Measurements from ENCODE around the gene RXYLT1. TPM values are rescaled to one million over a fixed set of nuclear protein-coding genes. Genes with fewer than 3 reads are reported as not detected.

The RXYLT1 gene
- total and polyA plus RNA-seq, 2 donors, result 15.7 TPM

DNA sequence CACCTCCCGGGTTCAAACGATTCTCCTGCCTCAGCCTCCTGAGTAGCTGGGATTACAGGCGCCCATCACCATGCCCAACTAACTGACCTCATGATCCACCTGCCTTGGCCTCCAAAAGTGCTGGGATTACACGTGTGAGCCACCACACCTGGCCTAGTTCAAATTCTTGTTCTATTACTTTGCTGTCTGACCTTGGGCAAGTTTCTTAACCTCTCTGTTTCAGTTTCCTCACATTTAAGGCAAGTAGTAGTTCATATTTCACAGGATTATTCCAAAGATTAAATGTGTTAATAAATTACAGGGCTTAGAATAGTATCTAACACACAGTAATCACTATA, 10.9 kb downstream of the RXYLT1 start:
- Histone ChIP-seq H3K36me3 (ENCODE audit: control insufficient read depth in 2 of 2, insufficient read depth in 2 of 2, low read length in 1 of 2) (peaks cover 4 to 19% of the 10 kb centered on the region in 2 donors), H3K4me1 (ENCODE audit: control insufficient read depth in 2 of 2, insufficient read depth in 2 of 2, low read length in 2 of 2) (no peaks in the 10 kb centered on the region), H3K9me3 (ENCODE audit: control insufficient read depth in 2 of 2, insufficient read depth in 1 of 2, low read length in 1 of 2) (no peaks in the 10 kb centered on the region), H3K27ac (ENCODE audit: low read depth in 1 of 2, low read length in 1 of 2) (no peak overlapping the region), H3K4me3 (ENCODE audit: low read length in 2 of 2) (no peak overlapping the region), H3K27me3 (ENCODE audit: control insufficient read depth in 2 of 2, insufficient read depth in 1 of 2, low read length in 1 of 2) (no peaks in the 10 kb centered on the region)
- DNase-seq (ENCODE audit: low read depth in 6 of 9, low spot score in 9 of 9), result no peak
- WGBS, result 97% methylated on average over 4 of the region's 4 CpGs

DNA sequence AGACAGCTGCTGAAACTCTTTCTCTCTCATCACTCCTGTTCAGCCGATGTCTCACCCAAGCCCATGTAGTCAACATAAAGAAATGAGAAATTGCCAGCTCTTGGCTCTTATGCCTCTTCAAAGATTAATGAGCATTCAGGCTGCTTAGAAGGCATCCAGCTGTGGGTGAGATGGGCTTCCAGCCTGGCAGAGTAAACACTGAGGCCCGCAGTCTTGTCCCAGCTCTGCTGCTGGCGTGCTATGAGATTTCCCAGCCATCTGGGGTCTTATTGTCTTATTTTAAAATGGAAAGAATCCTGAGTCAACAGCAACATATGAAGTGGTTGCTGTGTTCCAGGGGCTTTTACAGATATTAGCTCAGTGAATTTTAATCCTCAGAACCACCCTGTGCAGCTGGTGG, 12.6 kb downstream of the RXYLT1 start:
- 95% methylated on average over 3 of the region's 3 CpGs for WGBS
- peaks cover 4 to 11% of the 10 kb centered on the region in 2 donors for H3K36me3 ChIP-seq (ENCODE audit: control insufficient read depth in 2 of 2, insufficient read depth in 2 of 2, low read length in 1 of 2)
- no peaks in the 10 kb centered on the region for H3K9me3 ChIP-seq (ENCODE audit: control insufficient read depth in 2 of 2, insufficient read depth in 1 of 2, low read length in 1 of 2)
- DNase-seq (ENCODE audit: low read depth in 6 of 9, low spot score in 9 of 9), result no peak
- H3K27ac ChIP-seq (ENCODE audit: low read depth in 1 of 2, low read length in 1 of 2), result no peak overlapping the region
- H3K4me1 ChIP-seq (ENCODE audit: control insufficient read depth in 2 of 2, insufficient read depth in 2 of 2, low read length in 2 of 2), result no peaks in the 10 kb centered on the region
- no peak overlapping the region for H3K4me3 ChIP-seq (ENCODE audit: low read length in 2 of 2)
- no peaks in the 10 kb centered on the region for H3K27me3 ChIP-seq (ENCODE audit: control insufficient read depth in 2 of 2, insufficient read depth in 1 of 2, low read length in 1 of 2)

DNA sequence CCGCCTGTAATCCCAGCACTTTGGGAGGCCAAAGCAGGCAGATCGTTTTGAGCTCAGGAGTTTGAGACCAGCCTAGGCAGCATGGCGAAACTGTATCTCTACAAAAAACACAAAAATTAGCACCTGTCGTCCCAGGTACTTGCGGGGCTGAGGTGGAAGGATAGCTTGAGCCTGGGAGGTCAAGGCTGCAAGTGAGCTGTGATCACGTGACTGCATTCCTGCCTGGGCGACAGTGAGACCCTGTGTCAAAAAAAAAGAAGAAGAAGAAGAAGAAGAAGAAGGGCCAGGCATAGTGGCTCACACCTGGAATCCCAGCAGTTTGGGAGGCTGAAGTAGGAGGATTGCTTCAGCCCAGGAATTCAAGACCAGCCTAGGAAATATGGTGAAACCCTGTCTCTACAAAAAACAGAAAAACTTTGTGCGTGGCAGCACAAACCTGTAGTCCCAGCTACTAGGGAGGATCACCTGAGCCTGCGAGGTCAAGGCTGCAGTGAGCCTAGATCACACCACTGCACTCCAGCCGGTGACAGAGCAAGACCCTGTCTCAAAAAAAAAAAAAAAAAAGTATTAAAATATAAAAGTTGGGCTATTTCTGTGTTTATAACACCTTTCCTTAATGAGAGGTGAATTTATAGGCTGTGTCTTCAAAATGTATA, 15.5 kb downstream of the RXYLT1 start:
- H3K27me3 ChIP-seq (ENCODE audit: control insufficient read depth in 2 of 2, insufficient read depth in 1 of 2, low read length in 1 of 2), result no peaks in the 10 kb centered on the region
- no peak overlapping the region for H3K4me3 ChIP-seq (ENCODE audit: low read length in 2 of 2)
- H3K36me3 ChIP-seq (ENCODE audit: control insufficient read depth in 2 of 2, insufficient read depth in 2 of 2, low read length in 1 of 2), result peaks cover 4 to 8% of the 10 kb centered on the region in 2 donors
- no peak for DNase-seq (ENCODE audit: low read depth in 6 of 9, low spot score in 9 of 9)
- no peaks in the 10 kb centered on the region for H3K9me3 ChIP-seq (ENCODE audit: control insufficient read depth in 2 of 2, insufficient read depth in 1 of 2, low read length in 1 of 2)
- WGBS, result 97% methylated on average over 10 of the region's 10 CpGs
- no peak overlapping the region for H3K27ac ChIP-seq (ENCODE audit: low read depth in 1 of 2, low read length in 1 of 2)
- H3K4me1 ChIP-seq (ENCODE audit: control insufficient read depth in 2 of 2, insufficient read depth in 2 of 2, low read length in 2 of 2), result no peaks in the 10 kb centered on the region

DNA sequence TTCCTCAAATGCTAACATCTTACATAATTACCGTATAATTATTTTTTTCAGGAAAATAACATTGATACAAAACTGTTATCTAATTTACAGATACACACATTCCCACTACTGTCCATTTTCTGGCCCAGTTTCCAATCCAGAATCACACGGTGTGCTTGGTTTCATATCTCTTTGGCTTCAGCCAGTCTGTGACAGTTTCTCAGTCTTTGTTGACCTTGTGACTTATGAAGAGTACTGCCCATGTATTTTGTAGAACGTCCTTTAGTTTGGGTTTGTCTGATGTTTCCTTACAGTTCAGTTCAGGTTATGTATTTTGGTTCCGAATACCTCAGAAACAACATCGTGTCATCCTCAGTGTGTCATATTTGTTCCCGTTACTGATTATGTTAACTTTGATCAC, 16.2 kb downstream of the RXYLT1 start:
- no peaks in the 10 kb centered on the region for H3K4me1 ChIP-seq (ENCODE audit: control insufficient read depth in 2 of 2, insufficient read depth in 2 of 2, low read length in 2 of 2)
- no peaks in the 10 kb centered on the region for H3K9me3 ChIP-seq (ENCODE audit: control insufficient read depth in 2 of 2, insufficient read depth in 1 of 2, low read length in 1 of 2)
- no peak overlapping the region for H3K4me3 ChIP-seq (ENCODE audit: low read length in 2 of 2)
- WGBS, result 97% methylated on average over 6 of the region's 6 CpGs
- no peak for DNase-seq (ENCODE audit: low read depth in 6 of 9, low spot score in 9 of 9)
- no peak overlapping the region for H3K27ac ChIP-seq (ENCODE audit: low read depth in 1 of 2, low read length in 1 of 2)
- no peaks in the 10 kb centered on the region for H3K27me3 ChIP-seq (ENCODE audit: control insufficient read depth in 2 of 2, insufficient read depth in 1 of 2, low read length in 1 of 2)
- peaks cover 4 to 8% of the 10 kb centered on the region in 2 donors for H3K36me3 ChIP-seq (ENCODE audit: control insufficient read depth in 2 of 2, insufficient read depth in 2 of 2, low read length in 1 of 2)

DNA sequence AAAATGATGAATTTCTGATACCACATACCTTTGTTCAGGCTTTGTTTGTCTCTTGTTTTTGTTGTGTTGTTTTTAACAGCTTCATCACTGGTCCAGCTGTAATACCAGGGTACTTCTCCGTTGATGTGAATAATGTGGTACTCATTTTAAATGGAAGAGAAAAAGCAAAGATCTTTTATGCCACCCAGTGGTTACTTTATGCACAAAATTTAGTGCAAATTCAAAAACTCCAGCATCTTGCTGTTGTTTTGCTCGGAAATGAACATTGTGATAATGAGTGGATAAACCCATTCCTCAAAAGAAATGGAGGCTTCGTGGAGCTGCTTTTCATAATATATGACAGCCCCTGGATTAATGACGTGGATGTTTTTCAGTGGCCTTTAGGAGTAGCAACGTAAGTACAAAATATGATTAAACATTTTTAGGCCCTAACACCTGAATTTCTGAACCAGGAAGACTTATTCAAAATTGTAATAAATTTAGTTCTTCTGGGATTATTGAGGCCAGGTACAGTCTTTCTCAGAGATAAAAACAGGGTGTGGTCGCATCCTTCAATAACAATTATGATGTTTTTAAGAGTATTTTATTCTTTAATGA, 22.4 kb downstream of the RXYLT1 start:
- Histone ChIP-seq H3K4me1 (ENCODE audit: control insufficient read depth in 2 of 2, insufficient read depth in 2 of 2, low read length in 2 of 2) (no peaks in the 10 kb centered on the region), H3K27ac (ENCODE audit: low read depth in 1 of 2, low read length in 1 of 2) (no peak overlapping the region), H3K4me3 (ENCODE audit: low read length in 2 of 2) (no peak overlapping the region), H3K27me3 (ENCODE audit: control insufficient read depth in 2 of 2, insufficient read depth in 1 of 2, low read length in 1 of 2) (no peaks in the 10 kb centered on the region), H3K9me3 (ENCODE audit: control insufficient read depth in 2 of 2, insufficient read depth in 1 of 2, low read length in 1 of 2) (no peaks in the 10 kb centered on the region), H3K36me3 (ENCODE audit: control insufficient read depth in 2 of 2, insufficient read depth in 2 of 2, low read length in 1 of 2) (peaks cover 4 to 5% of the 10 kb centered on the region in 2 donors)
- WGBS, result 80% methylated on average over 6 of the region's 6 CpGs
- DNase-seq (ENCODE audit: low read depth in 6 of 9, low spot score in 9 of 9), result peak in 3 of 9 donors; percentile 5 to 51 (median 25)

DNA sequence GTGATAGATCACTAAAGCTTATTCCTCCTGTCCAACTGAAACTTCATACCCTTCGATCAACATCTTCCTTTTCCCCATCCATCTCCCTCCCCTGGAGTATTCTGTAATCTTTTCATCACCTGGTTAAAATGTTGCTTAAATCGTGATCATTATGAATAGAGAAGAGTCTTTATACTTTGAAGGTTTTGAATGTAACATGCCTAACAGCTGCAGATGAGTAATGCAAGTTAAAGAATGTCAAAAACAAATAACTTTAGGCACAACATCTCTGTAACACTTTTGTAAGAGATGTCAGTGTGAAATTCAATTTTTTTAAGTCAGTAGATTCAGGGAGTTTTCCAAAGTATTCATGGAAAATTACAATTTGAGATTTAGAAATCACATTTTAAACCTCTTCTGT, 25.0 kb downstream of the RXYLT1 start:
- no peak for DNase-seq (ENCODE audit: low read depth in 6 of 9, low spot score in 9 of 9)
- no peaks in the 10 kb centered on the region for H3K4me1 ChIP-seq (ENCODE audit: control insufficient read depth in 2 of 2, insufficient read depth in 2 of 2, low read length in 2 of 2)
- H3K27ac ChIP-seq (ENCODE audit: low read depth in 1 of 2, low read length in 1 of 2), result no peak overlapping the region
- no peak overlapping the region for H3K4me3 ChIP-seq (ENCODE audit: low read length in 2 of 2)
- H3K27me3 ChIP-seq (ENCODE audit: control insufficient read depth in 2 of 2, insufficient read depth in 1 of 2, low read length in 1 of 2), result no peaks in the 10 kb centered on the region
- H3K36me3 ChIP-seq (ENCODE audit: control insufficient read depth in 2 of 2, insufficient read depth in 2 of 2, low read length in 1 of 2), result peaks cover 4 to 8% of the 10 kb centered on the region in 2 donors
- no peaks in the 10 kb centered on the region for H3K9me3 ChIP-seq (ENCODE audit: control insufficient read depth in 2 of 2, insufficient read depth in 1 of 2, low read length in 1 of 2)
- WGBS, result 96% methylated on average over 2 of the region's 2 CpGs

DNA sequence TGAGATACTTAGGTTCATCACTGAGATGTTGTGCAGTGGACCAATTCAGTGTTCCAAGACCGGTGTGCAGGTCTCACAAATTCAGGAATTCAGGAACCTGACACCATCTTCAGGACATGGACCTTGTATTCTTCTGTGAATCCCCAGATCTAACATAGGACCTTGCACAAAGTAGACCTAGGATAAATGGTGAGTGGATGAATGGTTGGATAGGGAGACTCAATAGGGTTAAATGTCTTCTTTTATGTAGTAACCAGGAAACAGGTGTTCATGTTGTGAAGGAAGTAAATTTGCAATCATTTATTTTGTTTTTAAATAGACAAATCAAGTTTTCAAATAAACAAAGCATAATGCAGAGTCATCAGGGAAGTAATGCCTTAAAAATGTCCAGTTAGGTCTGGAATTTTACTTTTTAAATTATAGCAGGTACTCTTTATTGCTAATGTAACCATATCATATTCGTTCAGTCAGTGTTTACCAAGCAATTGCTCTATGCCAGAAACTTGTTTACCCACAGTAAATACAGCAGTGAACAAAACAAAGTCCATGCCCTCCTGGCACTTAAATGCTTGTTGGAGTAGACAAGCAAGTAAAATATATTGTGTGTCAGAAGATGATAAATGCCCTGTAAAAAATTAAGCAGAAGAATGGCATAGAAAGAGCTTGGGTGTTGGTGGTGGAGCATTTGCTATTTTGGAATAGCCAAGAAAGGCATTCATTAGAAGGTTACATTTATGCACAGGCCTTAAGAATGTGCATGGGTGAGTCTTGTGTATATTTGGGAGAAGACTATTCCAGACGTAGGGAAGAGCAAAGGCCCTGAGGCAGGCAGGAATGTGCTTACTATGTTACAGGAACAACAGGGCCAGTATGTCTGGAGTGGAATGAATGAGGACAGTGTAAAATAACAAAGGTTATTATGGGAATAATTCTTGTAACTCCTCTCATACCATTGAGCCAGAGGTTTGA, 26.3 kb downstream of the RXYLT1 start:
- no peak for DNase-seq (ENCODE audit: low read depth in 6 of 9, low spot score in 9 of 9)
- H3K4me3 ChIP-seq (ENCODE audit: low read length in 2 of 2), result no peak overlapping the region
- no peak overlapping the region for H3K27ac ChIP-seq (ENCODE audit: low read depth in 1 of 2, low read length in 1 of 2)
- H3K36me3 ChIP-seq (ENCODE audit: control insufficient read depth in 2 of 2, insufficient read depth in 2 of 2, low read length in 1 of 2), result peaks cover 4 to 9% of the 10 kb centered on the region in 2 donors
- no peaks in the 10 kb centered on the region for H3K27me3 ChIP-seq (ENCODE audit: control insufficient read depth in 2 of 2, insufficient read depth in 1 of 2, low read length in 1 of 2)
- 94% methylated on average over 3 of the region's 3 CpGs for WGBS
- no peaks in the 10 kb centered on the region for H3K9me3 ChIP-seq (ENCODE audit: control insufficient read depth in 2 of 2, insufficient read depth in 1 of 2, low read length in 1 of 2)
- H3K4me1 ChIP-seq (ENCODE audit: control insufficient read depth in 2 of 2, insufficient read depth in 2 of 2, low read length in 2 of 2), result no peaks in the 10 kb centered on the region

DNA sequence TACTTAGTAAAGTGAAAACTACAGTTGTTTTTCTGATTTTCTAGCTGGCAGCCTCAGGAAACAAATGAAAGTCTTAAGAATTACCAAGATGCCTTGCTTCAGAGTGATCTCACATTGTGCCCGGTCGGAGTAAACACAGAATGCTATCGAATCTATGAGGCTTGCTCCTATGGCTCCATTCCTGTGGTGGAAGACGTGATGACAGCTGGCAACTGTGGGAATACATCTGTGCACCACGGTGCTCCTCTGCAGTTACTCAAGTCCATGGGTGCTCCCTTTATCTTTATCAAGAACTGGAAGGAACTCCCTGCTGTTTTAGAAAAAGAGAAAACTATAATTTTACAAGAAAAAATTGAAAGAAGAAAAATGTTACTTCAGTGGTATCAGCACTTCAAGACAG, 28.9 kb downstream of the RXYLT1 start:
- H3K9me3 ChIP-seq (ENCODE audit: control insufficient read depth in 2 of 2, insufficient read depth in 1 of 2, low read length in 1 of 2), result no peaks in the 10 kb centered on the region
- no peaks in the 10 kb centered on the region for H3K4me1 ChIP-seq (ENCODE audit: control insufficient read depth in 2 of 2, insufficient read depth in 2 of 2, low read length in 2 of 2)
- peaks cover 4 to 9% of the 10 kb centered on the region in 2 donors for H3K36me3 ChIP-seq (ENCODE audit: control insufficient read depth in 2 of 2, insufficient read depth in 2 of 2, low read length in 1 of 2)
- no peaks in the 10 kb centered on the region for H3K27me3 ChIP-seq (ENCODE audit: control insufficient read depth in 2 of 2, insufficient read depth in 1 of 2, low read length in 1 of 2)
- no peak overlapping the region for H3K27ac ChIP-seq (ENCODE audit: low read depth in 1 of 2, low read length in 1 of 2)
- H3K4me3 ChIP-seq (ENCODE audit: low read length in 2 of 2), result no peak overlapping the region
- DNase-seq (ENCODE audit: low read depth in 6 of 9, low spot score in 9 of 9), result no peak
- 97% methylated on average over 5 of the region's 5 CpGs for WGBS

DNA sequence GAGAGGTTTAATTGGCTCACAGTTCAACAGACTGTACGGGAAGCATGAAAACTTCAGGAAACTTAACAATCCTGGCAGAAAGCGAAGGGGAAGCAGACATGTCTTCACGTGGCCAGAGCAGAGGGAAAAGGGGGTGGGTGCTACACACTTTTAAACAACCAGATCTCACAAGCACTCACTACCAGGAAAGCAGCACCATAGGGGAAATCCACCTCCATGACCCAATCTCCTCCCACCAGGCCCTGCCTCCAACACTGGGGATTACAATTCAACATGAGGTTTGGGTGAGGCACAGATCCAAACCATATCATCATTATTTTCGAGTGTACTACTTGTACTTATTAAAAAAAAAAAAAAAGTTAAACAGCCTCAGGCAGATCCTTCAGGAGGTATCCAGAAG, 29.9 kb downstream of the RXYLT1 start:
- no peaks in the 10 kb centered on the region for H3K4me1 ChIP-seq (ENCODE audit: control insufficient read depth in 2 of 2, insufficient read depth in 2 of 2, low read length in 2 of 2)
- H3K36me3 ChIP-seq (ENCODE audit: control insufficient read depth in 2 of 2, insufficient read depth in 2 of 2, low read length in 1 of 2), result peaks cover 4 to 9% of the 10 kb centered on the region in 2 donors
- no peak overlapping the region for H3K4me3 ChIP-seq (ENCODE audit: low read length in 2 of 2)
- no peaks in the 10 kb centered on the region for H3K9me3 ChIP-seq (ENCODE audit: control insufficient read depth in 2 of 2, insufficient read depth in 1 of 2, low read length in 1 of 2)
- no peak overlapping the region for H3K27ac ChIP-seq (ENCODE audit: low read depth in 1 of 2, low read length in 1 of 2)
- WGBS, result 94% methylated on average over 4 of the region's 4 CpGs
- no peaks in the 10 kb centered on the region for H3K27me3 ChIP-seq (ENCODE audit: control insufficient read depth in 2 of 2, insufficient read depth in 1 of 2, low read length in 1 of 2)
- DNase-seq (ENCODE audit: low read depth in 6 of 9, low spot score in 9 of 9), result no peak
